K562 (cell line): ENCODE results near the gene SEC14L5. TPM values are rescaled to one million over a fixed set of nuclear protein-coding genes. Genes with fewer than 3 reads are reported as not detected.

Source experiments
- ATAC-seq: fragments of 200-7000 bp; cut with Tn5 transposase; 3 replicates; pipeline ENCODE4 v1.9.1; 2020; ENCODE audit warnings: moderate library complexity
- BruUV-seq: library from RNA; stranded (reverse); fragments of 400-500 nt; replicated peaks from 2 replicates; lab custom pipeline; 2021; lab: Mats Ljungman, UMichigan
- CTCF ChIA-PET: fragments of 300-600 bp; formaldehyde crosslinking; extraction: SDS; loops from one replicate; lab custom pipeline; 2021; ENCODE audit warnings: low intra/inter-chr PET ratio; lab: Yijun Ruan, JAX
- POLR2A ChIA-PET: fragments of 300-600, 350-650 bp; sonication (Branson Sonifier 250); formaldehyde crosslinking; extraction: SDS; loops from one replicate; lab custom pipeline; 2021; ENCODE audit warnings: antibody characterized with exemption, inconsistent platforms; lab: Yijun Ruan, JAX
- DNase-seq, 4 experiments: peaks; one replicate each; pipeline versions ENCODE4 v3.0.0 to v3.0.0-alpha.2; 2011 to 2018; ENCODE audit warnings: low spot score in 3 of 4, mixed read lengths in 3 of 4; ENCODE audit errors: extremely low read depth in 1 of 4
- FAIRE-seq: peaks from 2 replicates; lab custom pipeline; 2011; peaks lifted over from hg19 to GRCh38; lab: Jason Lieb, UNC
- H2AFZ ChIP-seq: 2 replicates; pipeline ENCODE4 v1.6.0; 2011; ENCODE audit warnings: low read depth, low read length, control low read depth, inconsistent platforms
- H3K27ac ChIP-seq: fragments of 200-600 bp; 3 replicates; pipeline ENCODE4 v1.8.0; 2011; ENCODE audit warnings: low read depth, mild to moderate bottlenecking, control low read depth, inconsistent platforms, low read length, moderate library complexity, mixed read lengths; ENCODE audit errors: extremely low read depth
- H3K27me3 ChIP-seq, 2 experiments: fragments of 300-600 bp in 1 of 2; 2 replicates in 1 of 2; 3 replicates in 1 of 2; pipeline versions ENCODE4 v1.6.0 to v1.8.0; 2011; ENCODE audit warnings: inconsistent platforms in 2 of 2, low read length in 2 of 2, mild to moderate bottlenecking in 1 of 2, mixed read lengths in 1 of 2, moderate library complexity in 1 of 2; ENCODE audit not compliant: control insufficient read depth in 2 of 2, insufficient read depth in 2 of 2
- H3K36me3 ChIP-seq: fragments of 300-600 bp; 3 replicates; pipeline ENCODE4 v1.8.0; 2011; ENCODE audit warnings: mild to moderate bottlenecking, low read length, inconsistent platforms; ENCODE audit not compliant: control insufficient read depth, insufficient read depth
- H3K4me1 ChIP-seq, 2 experiments: fragments of 200-600 bp in 1 of 2; replicated peaks in 1 of 2; 2 replicates in 1 of 2; 3 replicates in 1 of 2; pipeline versions ENCODE4 v1.5.1 to v1.8.0; 2011; ENCODE audit warnings: inconsistent platforms in 2 of 2, low read length in 2 of 2, mild to moderate bottlenecking in 1 of 2, mixed read lengths in 1 of 2, moderate library complexity in 1 of 2; ENCODE audit not compliant: control insufficient read depth in 2 of 2, insufficient read depth in 2 of 2
- H3K4me2 ChIP-seq: 2 replicates; pipeline ENCODE4 v1.6.1; 2011; ENCODE audit warnings: low read length, control low read depth, inconsistent platforms, mixed read lengths; ENCODE audit not compliant: insufficient read depth
- H3K4me3 ChIP-seq: fragments of 200-600 bp; sonication (generic), shearing (Covaris generic); 2 replicates; pipeline ENCODE4 v1.5.1; 2016; ENCODE audit warnings: control low read depth, inconsistent platforms
- H3K79me2 ChIP-seq: fragments of 200-600 bp; 3 replicates; pipeline ENCODE4 v1.8.0; 2011; ENCODE audit warnings: low read length, inconsistent platforms; ENCODE audit not compliant: control insufficient read depth, insufficient read depth
- H3K9ac ChIP-seq, 2 experiments: 2 replicates each; pipeline versions ENCODE4 v1.6.0 to v1.6.1; 2011; ENCODE audit warnings: low read depth in 2 of 2, low read length in 2 of 2, control low read depth in 1 of 2, inconsistent platforms in 1 of 2, mild to moderate bottlenecking in 1 of 2, mixed read lengths in 1 of 2; ENCODE audit not compliant: insufficient read depth in 1 of 2
- H3K9me1 ChIP-seq: one replicate; pipeline ENCODE4 v1.6.0; 2011; ENCODE audit warnings: inconsistent platforms, mild to moderate bottlenecking, low read length, moderate library complexity; ENCODE audit not compliant: control insufficient read depth, insufficient read depth
- H3K9me3 ChIP-seq: replicated peaks from 2 replicates; pipeline ENCODE4 v1.5.1; 2011; ENCODE audit warnings: low read depth, low read length, inconsistent platforms; ENCODE audit not compliant: control insufficient read depth, insufficient read depth
- H4K20me1 ChIP-seq: replicated peaks from 2 replicates; pipeline ENCODE4 v1.6.1; 2011; ENCODE audit warnings: low read length, inconsistent platforms, mixed read lengths; ENCODE audit not compliant: control insufficient read depth, insufficient read depth
- CTBP1 ChIP-seq: fragments of 450-650 bp; IDR thresholded peaks from 2 replicates; pipeline ENCODE4 v1.6.1; 2016; ENCODE audit warnings: borderline replicate concordance
- CXXC5 ChIP-seq: fragments of 250-450 bp; sonication (Bioruptor Pico); IDR thresholded peaks from 2 replicates; pipeline ENCODE4 v1.8.0; 2022; ENCODE audit warnings: inconsistent platforms, mild to moderate bottlenecking, moderate library complexity
- EGR1 ChIP-seq: fragments of 450-650 bp; conservative IDR thresholded peaks from 2 replicates; pipeline ENCODE4 v1.6.1; 2017; ENCODE audit warnings: mild to moderate bottlenecking
- HDAC2 ChIP-seq: fragments of 450-650 bp; IDR thresholded peaks from 2 replicates; pipeline ENCODE4 v1.6.1; 2016; ENCODE audit warnings: mild to moderate bottlenecking
- MTF1 ChIP-seq: fragments of 250-450 bp; sonication (Bioruptor Pico); IDR thresholded peaks from 2 replicates; pipeline ENCODE4 v1.9.0; 2021; ENCODE audit warnings: moderate library complexity, mild to moderate bottlenecking, inconsistent platforms, borderline replicate concordance
- PHB2 ChIP-seq: fragments of 450-650 bp; IDR thresholded peaks from 2 replicates; pipeline ENCODE4 v1.6.1; 2017; ENCODE audit warnings: low read depth
- POLR2G ChIP-seq: fragments of 200-400 bp; formaldehyde crosslinking; IDR thresholded peaks from 2 replicates; pipeline ENCODE4 v1.6.1; 2017; ENCODE audit warnings: low read depth, mild to moderate bottlenecking, antibody characterized with exemption, low read length, moderate library complexity
- RBM34 ChIP-seq: fragments of 200-400 bp; formaldehyde crosslinking; IDR thresholded peaks from 2 replicates; pipeline ENCODE4 v1.6.1; 2018; ENCODE audit warnings: low read length, borderline replicate concordance; ENCODE audit not compliant: insufficient read depth
- SMARCA4 ChIP-seq: fragments of 450-650 bp; IDR thresholded peaks from 2 replicates; pipeline ENCODE4 v1.6.1; 2016
- SMARCE1 ChIP-seq: fragments of 450-650 bp; IDR thresholded peaks from 2 replicates; pipeline ENCODE4 v1.7.1; 2016; ENCODE audit warnings: mild to moderate bottlenecking
- SRSF9 ChIP-seq: fragments of 200-400 bp; formaldehyde crosslinking; IDR thresholded peaks from 2 replicates; pipeline ENCODE4 v1.6.1; 2017; ENCODE audit warnings: low read depth, low read length, borderline replicate concordance
- TRIM28 ChIP-seq: fragments of 450-650 bp; IDR thresholded peaks from 2 replicates; pipeline ENCODE4 v1.6.1; 2017
- YY1 ChIP-seq, 3 experiments: IDR thresholded peaks; 2 replicates each; pipeline ENCODE4 v1.6.1; 2011; ENCODE audit warnings: low read length in 2 of 3, mild to moderate bottlenecking in 2 of 3, moderate library complexity in 2 of 3, borderline replicate concordance in 1 of 3, control low read depth in 1 of 3, low read depth in 1 of 3; ENCODE audit not compliant: insufficient read depth in 3 of 3, insufficient replicate concordance in 2 of 3, control insufficient read depth in 1 of 3, insufficient read length in 1 of 3; ENCODE audit errors: extremely low read depth in 1 of 3
- ZFX ChIP-seq: sonication (generic); formaldehyde crosslinking; IDR thresholded peaks from 2 replicates; pipeline ENCODE4 v1.8.0; 2022; ENCODE audit warnings: mild to moderate bottlenecking, missing genetic modification reagents, moderate library complexity
- WGBS: fragments of 100-300 bp; shearing (Covaris generic); methylation state at CpG from one replicate; pipeline ENCODE4 v1.1.6; 2016; ENCODE audit warnings: low coverage, mixed read lengths; ENCODE audit not compliant: insufficient coverage; ENCODE audit errors: missing lambda C conversion rate; 5-methylcytosine and 5-hydroxymethylcytosine counted together
- in situ Hi-C: fragments of 300-500 bp; cut with MboI; formaldehyde crosslinking; loops from 4 replicates; pipeline ENCODE4 v1.15.0; 2018; ENCODE audit warnings: inconsistent platforms, mixed read lengths
- intact Hi-C: fragments of 100-400 bp; cut with micrococcal nuclease; formaldehyde crosslinking; loops from 2 replicates; pipeline ENCODE4 v1.14.2; 2022
- polyA plus RNA-seq, 8 experiments: library from polyadenylated mRNA; depleted of rRNA in 4 of 8; stranded (reverse) in 5 of 8; unstranded in 3 of 8; fragments of >200 nt; fragmentation: Nextera tagmentation in 2 of 8; fragmentation: Illumina TruSeq in 1 of 8; extraction: Ambion mirVana in 2 of 8; extraction: Trizol in 1 of 8; gene quantifications; 2 replicates each; pipeline versions ENCODE4 v1.2.1 to v1.2.3, GENCODE V29; 2011 to 2014; ENCODE audit warnings: inconsistent platforms in 1 of 8, missing spikeins in 1 of 8
- total RNA-seq, 7 experiments: library from RNA; depleted of rRNA in 6 of 7; stranded (reverse); fragments of >200 nt in 6 of 7; fragmentation: Illumina TruSeq in 2 of 7; extraction: Trizol in 2 of 7; gene quantifications; 2 replicates each; pipeline versions ENCODE4 v1.2.1 to v1.2.3, GENCODE V29; 2011 to 2021; ENCODE audit warnings: low replicate concordance in 1 of 7
- TF ChIP-seq, protein P1 (sequence below): fragments of 250-450 bp; sonication (Bioruptor Pico); IDR thresholded peaks from 2 replicates; pipeline ENCODE4 v1.4.0; 2020
- TF ChIP-seq, protein P2 (sequence below): IDR thresholded peaks from 2 replicates; pipeline ENCODE4 v1.6.1; 2016; ENCODE audit warnings: missing genetic modification characterization, missing compliant biosample characterization

Gene SEC14L5
- total and polyA plus RNA-seq, 9 of the 15 experiments (the other 6 are each of a cell fraction or from before 2014, with no cell fraction given) = 0.11 TPM; not detected in 8

DNA sequence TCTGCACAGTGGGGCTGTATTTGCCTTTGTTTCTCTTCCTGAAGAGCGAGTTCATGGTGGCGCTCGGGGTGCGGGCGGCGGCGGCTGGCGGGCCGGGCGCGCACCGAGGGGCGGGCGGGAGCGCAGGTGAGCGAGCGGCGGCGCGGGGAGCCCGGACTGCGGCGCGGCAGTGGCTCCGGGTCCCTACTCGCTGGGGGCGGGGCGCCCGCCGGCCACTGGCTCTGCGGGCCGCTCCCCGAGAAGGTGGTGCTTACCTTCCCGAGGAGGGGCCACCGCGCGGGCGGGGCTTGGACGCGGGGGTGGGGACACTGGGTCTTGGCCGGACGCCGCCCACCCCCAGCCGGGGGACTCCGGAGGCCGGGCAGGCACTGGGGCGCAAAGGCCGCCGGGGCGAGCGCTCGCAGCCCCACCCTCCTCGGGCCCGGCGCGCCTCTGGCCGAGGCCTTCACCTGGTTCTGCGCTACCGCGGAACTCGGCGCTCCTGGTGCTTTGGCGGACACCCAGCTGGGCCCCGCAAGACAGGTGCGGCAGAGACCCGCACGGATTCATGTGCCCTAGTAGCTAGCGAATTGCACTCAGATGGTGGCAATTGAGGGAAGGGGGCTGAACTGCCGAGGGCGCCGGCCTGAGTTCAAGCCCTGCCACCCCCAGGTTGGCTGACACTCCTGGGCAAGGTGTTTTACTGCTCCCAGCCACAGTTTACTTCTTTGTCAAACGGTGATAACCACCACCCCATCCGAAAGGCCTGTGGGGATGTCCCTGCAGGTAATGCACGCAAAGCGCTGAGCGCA, 20.9 kb upstream of the SEC14L5 start, which contains the start of gene PPL:
PPL (minus strand) TSS at position 158 of the 791 bp plus-strand sequence; CDS start at position 55, 103 bp downstream.
- CTCF ChIA-PET = no interaction called here
- Histone ChIP-seq H3K36me3 (no peaks in the 10 kb centered on the region), H3K4me2 (peak within 1 kb of the TSS; percentile 63; the same call in 1 of the 2 replicates), H3K4me1 (peaks cover 0 to 18% of the 10 kb centered on the region in 2 experiments; a peak in 3 of 5 replicates), H3K9me3 (no peaks in the 10 kb centered on the region), H3K79me2 (no peaks in the 10 kb centered on the region), H3K4me3 (peak within 1 kb of the TSS; percentile 40), H3K27ac (no peak within 1 kb of the TSS), H3K27me3 (peaks cover 28 to 61% of the 10 kb centered on the region in 2 experiments), H4K20me1 (peaks cover 21% of the 10 kb centered on the region), H3K9ac (peak within 1 kb of the TSS in 1 of 2 experiments; percentile 80; a peak in 1 of 4 replicates), H3K9me1 (no peaks in the 10 kb centered on the region), H2AFZ (peak within 1 kb of the TSS; percentile 72)
- no TSS peak for BruUV-seq
- DNase-seq (peak; percentile 84 to 98 (median 93)), FAIRE-seq (no peak), ATAC-seq (peak; percentile 91)
- in situ Hi-C loops (no loop called here), intact Hi-C loops (loop anchor here (10.0 kb wide), 1 partner anchor 52 kb away; no protein-coding TSS in a partner anchor)
- POLR2A ChIA-PET = interaction anchor here (0.5 to 1.0 kb wide), 2 partner anchors 203 to 413 kb away, joined by 3 read pairs; partner anchors contain the start of gene DNAAF8
- 26% methylated on average over 18 of the region's 76 CpGs for WGBS
- TF ChIP-seq SMARCE1 (no peak), HDAC2 (no peak), YY1 (IDR thresholded peaks at IDR 0.05; ENCODE audit: borderline replicate concordance in 1 of 3, control insufficient read depth in 1 of 3, extremely low read depth in 1 of 3, insufficient read depth in 3 of 3, insufficient read length in 1 of 3, insufficient replicate concordance in 2 of 3, low read depth in 1 of 3, low read length in 2 of 3) (peak in 1 of 3 experiments; percentile 12), EGR1 (no peak; the same call in 1 of the 2 replicates), ZFX (peak; percentile 68), PHB2 (no peak), TRIM28 (no peak), RBM34 (no peak), MTF1 (CRISPR knock-in tag) (no peak), POLR2G (0 out of 2 replicates have a peak, but pooled peaks have one; percentile 19), SRSF9 (no peak), CTBP1 (0 out of 2 replicates have a peak, but pooled peaks have one; percentile 14), CXXC5 (peak; percentile 54), SMARCA4 (no peak)
- TF ChIP-seq, protein P1, sequence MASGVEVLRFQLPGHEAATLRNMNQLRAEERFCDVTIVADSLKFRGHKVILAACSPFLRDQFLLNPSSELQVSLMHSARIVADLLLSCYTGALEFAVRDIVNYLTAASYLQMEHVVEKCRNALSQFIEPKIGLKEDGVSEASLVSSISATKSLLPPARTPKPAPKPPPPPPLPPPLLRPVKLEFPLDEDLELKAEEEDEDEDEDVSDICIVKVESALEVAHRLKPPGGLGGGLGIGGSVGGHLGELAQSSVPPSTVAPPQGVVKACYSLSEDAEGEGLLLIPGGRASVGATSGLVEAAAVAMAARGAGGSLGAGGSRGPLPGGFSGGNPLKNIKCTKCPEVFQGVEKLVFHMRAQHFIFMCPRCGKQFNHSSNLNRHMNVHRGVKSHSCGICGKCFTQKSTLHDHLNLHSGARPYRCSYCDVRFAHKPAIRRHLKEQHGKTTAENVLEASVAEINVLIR (CRISPR knock-in tag) = no peak
- TF ChIP-seq, protein P2, sequence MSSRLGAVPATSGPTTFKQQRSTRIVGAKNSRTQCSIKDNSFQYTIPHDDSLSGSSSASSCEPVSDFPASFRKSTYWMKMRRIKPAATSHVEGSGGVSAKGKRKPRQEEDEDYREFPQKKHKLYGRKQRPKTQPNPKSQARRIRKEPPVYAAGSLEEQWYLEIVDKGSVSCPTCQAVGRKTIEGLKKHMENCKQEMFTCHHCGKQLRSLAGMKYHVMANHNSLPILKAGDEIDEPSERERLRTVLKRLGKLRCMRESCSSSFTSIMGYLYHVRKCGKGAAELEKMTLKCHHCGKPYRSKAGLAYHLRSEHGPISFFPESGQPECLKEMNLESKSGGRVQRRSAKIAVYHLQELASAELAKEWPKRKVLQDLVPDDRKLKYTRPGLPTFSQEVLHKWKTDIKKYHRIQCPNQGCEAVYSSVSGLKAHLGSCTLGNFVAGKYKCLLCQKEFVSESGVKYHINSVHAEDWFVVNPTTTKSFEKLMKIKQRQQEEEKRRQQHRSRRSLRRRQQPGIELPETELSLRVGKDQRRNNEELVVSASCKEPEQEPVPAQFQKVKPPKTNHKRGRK (tag) = no peak
